GM11168 (cell line): ENCODE results near the gene R3HDML.
"Not testable (repeated sequence)": the region's sequence is repeated elsewhere in the genome, so short reads cannot be mapped to it uniquely, and the experiment has no call there.

Source experiments
- in situ Hi-C: fragments of 300-500 bp; cut with MboI; formaldehyde crosslinking; loops from one replicate; pipeline ENCODE4 v1.12.0; 2022; ENCODE audit warnings: low sequenced_read_pairs; ENCODE audit not compliant: unreplicated experiment

Gene R3HDML

DNA sequence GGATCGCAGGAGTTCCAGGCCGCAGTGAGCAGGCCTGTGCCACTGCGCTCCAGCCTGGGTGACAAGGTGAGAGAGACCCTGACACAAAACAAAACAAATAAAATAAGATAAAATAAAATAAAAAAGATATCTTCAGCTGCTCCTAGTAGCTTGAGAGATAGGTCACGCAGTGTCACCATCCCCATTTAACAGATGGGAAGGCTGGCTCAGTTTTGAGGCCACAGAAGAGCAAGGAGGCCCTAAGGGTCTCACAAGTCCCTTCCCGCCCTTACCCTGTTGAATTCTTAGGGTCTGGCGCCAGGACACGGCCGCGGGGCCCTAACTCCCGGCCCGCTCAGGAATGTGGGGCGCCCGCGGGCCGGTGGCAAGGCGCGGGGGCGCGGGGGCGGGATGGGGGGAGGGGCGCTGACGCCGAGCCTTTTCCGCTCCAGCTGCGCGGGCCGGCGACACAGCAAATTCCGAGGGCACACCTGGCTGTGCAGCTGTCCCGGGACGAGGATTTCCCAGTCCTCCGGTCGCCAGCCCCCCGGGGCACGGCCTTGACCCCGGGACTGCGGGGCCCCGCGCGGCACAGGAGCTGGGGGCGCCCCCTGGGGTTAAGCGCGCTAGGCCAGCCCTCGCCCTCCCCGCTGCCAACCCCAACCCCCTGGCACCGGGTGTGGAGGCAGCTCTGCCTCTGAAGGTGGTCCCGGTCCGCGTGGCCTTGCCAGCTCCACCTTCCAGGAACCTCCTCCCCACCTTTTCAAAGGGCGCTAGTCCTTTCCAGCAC lies 10.3 kb upstream of the R3HDML start:
- in situ Hi-C loops, result no loop called here

DNA sequence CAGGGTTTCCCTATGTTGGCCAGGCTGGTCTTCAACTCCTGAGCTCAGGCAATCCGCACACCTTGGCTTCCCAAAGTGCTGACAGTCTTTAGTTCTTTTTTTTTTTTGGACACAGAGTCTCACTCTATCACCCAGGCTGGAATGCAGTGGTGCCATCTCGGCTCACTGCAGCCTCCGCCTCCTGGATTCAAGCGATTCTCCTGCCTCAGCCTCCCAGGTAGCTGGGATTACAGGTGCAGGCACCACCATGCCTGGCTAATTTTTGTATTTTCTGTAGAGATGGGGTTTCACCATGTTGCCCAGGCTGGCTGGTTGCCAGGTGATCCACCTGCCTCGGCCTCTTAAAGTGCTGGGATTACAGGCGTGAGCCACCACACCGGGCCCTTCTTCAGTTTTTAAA lies 9.1 kb upstream of the R3HDML start:
- in situ Hi-C loops, result not testable (repeated sequence)

- in situ Hi-C loops, result no loop called here
Measured at GRCh38 chr20:44328428-44328827, 8.4 kb upstream of the R3HDML start.

- in situ Hi-C loops, result no loop called here
Measured at GRCh38 chr20:44331201-44331600, 5.6 kb upstream of the R3HDML start.

- in situ Hi-C loops, result no loop called here
Measured at GRCh38 chr20:44334306-44334705, 2.5 kb upstream of the R3HDML start.

DNA sequence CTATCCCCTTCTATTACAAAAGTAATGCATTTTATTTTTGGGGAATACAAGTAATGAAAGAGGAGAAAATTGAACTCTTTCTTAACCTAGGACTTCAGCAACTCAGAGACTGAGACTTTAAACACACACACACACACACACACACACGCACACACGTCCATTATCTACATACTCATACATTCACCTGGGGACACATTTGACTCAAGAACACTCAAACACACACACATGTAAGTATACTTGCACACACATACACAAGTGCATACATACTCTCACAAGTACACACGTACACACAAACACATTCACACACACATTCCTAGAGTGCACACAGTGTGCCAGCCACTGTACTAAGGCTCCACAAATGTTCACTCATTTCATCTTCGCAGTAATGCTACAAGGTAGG lies 2.1 kb upstream of the R3HDML start:
- in situ Hi-C loops, result no loop called here

DNA sequence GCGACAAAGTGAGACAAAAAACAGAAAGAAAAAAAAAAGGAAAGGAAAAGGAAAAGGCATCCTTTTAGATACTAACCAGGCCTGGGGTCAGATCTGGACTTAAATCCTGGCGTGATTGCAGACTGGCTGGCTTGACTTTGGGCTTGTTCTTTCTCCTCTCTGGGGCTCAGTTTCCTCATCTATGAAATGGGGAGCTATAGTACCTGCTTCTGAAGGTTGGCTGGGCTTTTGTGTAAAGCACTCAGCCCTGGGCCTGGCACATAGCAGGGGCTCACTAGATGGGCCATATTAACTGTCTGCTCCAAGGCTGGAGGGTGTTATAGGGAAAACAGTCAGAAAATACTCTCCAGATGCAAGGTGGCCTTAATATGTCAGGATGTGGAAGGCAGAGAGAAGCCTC lies 1.2 kb upstream of the R3HDML start:
- in situ Hi-C loops, result no loop called here

- in situ Hi-C loops, result no loop called here
Measured at GRCh38 chr20:44336086-44336485, 757 bp upstream of the R3HDML start.

- in situ Hi-C loops, result no loop called here
Measured at GRCh38 chr20:44342248-44342647, 5.4 kb downstream of the R3HDML start.

- in situ Hi-C loops, result no loop called here
Measured at GRCh38 chr20:44343162-44343675, 6.4 kb downstream of the R3HDML start.

- in situ Hi-C loops, result no loop called here
Measured at GRCh38 chr20:44344723-44345122, 7.9 kb downstream of the R3HDML start.

DNA sequence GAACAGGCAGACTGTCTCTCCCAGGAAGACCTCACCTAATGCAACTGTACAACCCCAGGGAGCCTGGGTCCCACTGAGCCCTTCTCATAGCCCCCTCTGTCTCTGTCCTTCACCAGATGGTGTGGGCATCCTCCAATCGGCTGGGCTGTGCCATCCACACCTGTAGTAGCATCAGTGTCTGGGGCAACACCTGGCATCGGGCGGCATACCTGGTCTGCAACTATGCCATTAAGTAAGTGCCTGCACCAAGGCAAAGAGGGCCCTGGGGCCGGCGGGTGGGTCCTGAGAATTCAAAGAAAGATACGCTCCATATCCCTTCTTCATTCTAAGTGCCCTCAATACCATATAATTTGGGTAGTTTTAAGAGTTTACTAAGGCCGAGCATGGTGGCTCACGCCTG lies 8.3 kb downstream of the R3HDML start:
- in situ Hi-C loops, result no loop called here

GRCh38 chr20:44345941-44346340 lies 9.1 kb downstream of the R3HDML start:
- in situ Hi-C loops, result not testable (repeated sequence)

DNA sequence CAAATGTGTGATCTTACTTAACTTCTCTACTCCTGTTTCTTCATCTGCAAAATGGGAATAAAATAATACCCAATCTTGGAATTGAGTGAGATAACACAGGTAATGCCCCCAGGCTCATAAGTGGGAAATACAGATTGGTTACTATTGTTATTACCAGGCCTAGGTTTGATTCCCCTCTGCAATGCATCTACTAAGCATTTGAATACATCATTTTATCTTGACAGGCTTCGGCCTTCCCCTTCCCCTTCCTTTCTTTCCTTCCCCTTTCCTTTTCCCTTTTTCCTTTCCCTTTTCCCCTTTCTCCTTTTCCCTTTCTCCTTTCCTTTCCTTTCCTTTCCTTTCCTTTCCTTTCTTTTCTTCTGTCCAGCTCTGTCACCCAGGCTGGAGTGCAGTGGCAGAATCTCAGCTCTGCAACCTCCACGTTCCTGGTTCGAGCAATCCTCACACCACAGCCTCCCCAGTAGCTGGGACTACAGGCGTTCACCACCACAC lies 11.4 kb downstream of the R3HDML start:
- in situ Hi-C loops, result no loop called here

DNA sequence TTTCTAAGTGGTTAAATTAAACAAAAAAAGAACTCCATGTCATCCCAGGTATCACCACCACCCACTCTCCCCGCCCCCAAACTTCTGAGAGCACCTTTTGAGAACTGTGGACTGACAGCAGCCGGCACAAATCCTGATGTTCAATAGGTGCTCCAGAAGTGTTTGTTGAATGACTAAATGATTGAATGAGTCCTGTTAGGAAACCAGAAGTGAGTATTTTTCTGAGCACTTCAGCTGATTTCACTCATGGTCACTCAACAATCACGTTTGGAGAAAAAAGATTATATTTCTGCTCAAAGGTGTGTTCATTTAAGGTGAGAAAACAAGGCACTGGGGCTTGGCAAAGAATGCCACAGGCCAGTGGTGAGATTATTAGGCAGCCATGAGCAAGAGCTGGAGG lies 12.5 kb downstream of the R3HDML start:
- in situ Hi-C loops, result no loop called here

DNA sequence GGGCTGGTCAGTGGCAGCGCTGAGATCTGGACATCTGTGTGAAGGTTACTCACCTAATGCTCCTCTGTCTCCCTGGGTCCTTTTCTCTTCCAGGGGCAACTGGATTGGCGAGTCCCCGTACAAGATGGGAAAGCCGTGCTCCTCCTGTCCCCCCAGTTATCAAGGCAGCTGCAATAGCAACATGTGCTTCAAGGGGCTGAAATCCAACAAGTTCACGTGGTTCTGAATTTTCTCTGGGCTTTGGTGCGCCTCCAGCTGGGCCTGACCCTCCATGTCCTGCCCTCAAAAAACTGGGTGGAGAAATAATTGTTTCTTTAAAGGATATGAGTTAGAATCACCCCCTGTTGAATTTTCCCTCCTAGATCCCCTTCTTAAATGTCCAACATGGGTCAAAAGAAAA lies 13.7 kb downstream of the R3HDML start:
- in situ Hi-C loops, result no loop called here

- in situ Hi-C loops, result no loop called here
Measured at GRCh38 chr20:44354979-44355497, 18.2 kb downstream of the R3HDML start.

- in situ Hi-C loops, result no loop called here
Measured at GRCh38 chr20:44355498-44356352, 18.9 kb downstream of the R3HDML start, which contains the start of gene HNF4A. HNF4A (plus strand) TSS chr20:44355699; CDS start chr20:44355805, 106 bp downstream.

GRCh38 chr20:44356353-44356723 lies 19.5 kb downstream of the R3HDML start:
- in situ Hi-C loops, result no loop called here

- in situ Hi-C loops, result no loop called here
Measured at GRCh38 chr20:44357020-44357419, 20.2 kb downstream of the R3HDML start.
